Hematopoietic multipotent progenitor cell treated with erythropoietin and hydrocortisone succinate and interleukin-3 and kit ligand, for 15 days (in vitro differentiated cells): ENCODE data around the gene OR52D1.
A peak's percentile ranks its signal among the peaks of the same experiment; 100 is the strongest.

Experiments
- DNase-seq: peaks from one replicate; pipeline ENCODE4 v3.0.0-alpha.2; 2015; ENCODE audit warnings: low spot score

The OR52D1 gene

GRCh38 chr11:5488385-5488784 lies at the start of gene OR52D1:
TSS of gene OR52D1 (plus strand) at chr11:5488685. CDS start at chr11:5488707, 22 bp downstream.
- no peak for DNase-seq

- no peak for DNase-seq
These were observed 47.1 kb upstream of the OR52D1 start, which contains the start of gene OR51I1 for GRCh38 chr11:5441414-5441813. TSS of gene OR51I1 (minus strand) at chr11:5441514. CDS start at chr11:5441514, 0 bp downstream.

- DNase-seq, result no peak
These were observed 44.6 kb upstream of the OR52D1 start for GRCh38 chr11:5443835-5444393.

- no peak for DNase-seq
These were observed 39.5 kb upstream of the OR52D1 start, which contains the start of gene OR51I2 for GRCh38 chr11:5449023-5449422. TSS of gene OR51I2 (plus strand) at chr11:5449323. CDS start at chr11:5453489, 4,166 bp downstream.

- no peak for DNase-seq
These were observed 39.1 kb upstream of the OR52D1 start for GRCh38 chr11:5449432-5449831.

GRCh38 chr11:5460983-5461621 lies 27.4 kb upstream of the OR52D1 start:
- DNase-seq, result no peak

GRCh38 chr11:5467527-5467926 lies 21.0 kb upstream of the OR52D1 start:
- no peak for DNase-seq

GRCh38 chr11:5473921-5474320 lies 14.6 kb upstream of the OR52D1 start:
- no peak for DNase-seq

- peak; percentile 64 for DNase-seq
These were observed 12.2 kb upstream of the OR52D1 start for GRCh38 chr11:5476186-5476819.

- DNase-seq, result no peak
These were observed 2.5 kb upstream of the OR52D1 start for GRCh38 chr11:5486003-5486402.

GRCh38 chr11:5486421-5486820 lies 2.1 kb upstream of the OR52D1 start:
- no peak for DNase-seq

GRCh38 chr11:5488798-5489399 lies 414 bp downstream of the OR52D1 start:
- DNase-seq, result no peak

GRCh38 chr11:5489576-5490357 lies 1.3 kb downstream of the OR52D1 start:
- no peak for DNase-seq

GRCh38 chr11:5499671-5500070 lies 11.2 kb downstream of the OR52D1 start:
- no peak for DNase-seq

GRCh38 chr11:5500393-5500801 lies 11.9 kb downstream of the OR52D1 start:
- no peak for DNase-seq

- DNase-seq, result no peak
These were observed 16.0 kb downstream of the OR52D1 start for GRCh38 chr11:5504403-5504921.

- DNase-seq, result no peak
These were observed 17.0 kb downstream of the OR52D1 start for GRCh38 chr11:5505363-5506048.

GRCh38 chr11:5507177-5507932 lies 18.9 kb downstream of the OR52D1 start:
- DNase-seq, result no peak

- no peak for DNase-seq
These were observed 19.4 kb downstream of the OR52D1 start for GRCh38 chr11:5507933-5508305.

GRCh38 chr11:5508605-5509004 lies 20.1 kb downstream of the OR52D1 start:
- DNase-seq, result no peak

- no peak for DNase-seq
These were observed 21.3 kb downstream of the OR52D1 start, which contains the start of gene UBQLN3 for GRCh38 chr11:5509803-5510202. TSS of gene UBQLN3 (minus strand) at chr11:5509957. CDS start at chr11:5509558, 399 bp downstream.
